Ishikawa (cell line): Measurements from ENCODE around the gene RASSF5.

Source experiments
- CEBPB ChIP-seq: IDR thresholded peaks from 2 replicates; pipeline ENCODE4 v1.6.1; 2012
- CREB1 ChIP-seq: IDR thresholded peaks from 2 replicates; pipeline ENCODE4 v1.6.1; 2012; ENCODE audit warnings: low read depth
- EGR1 ChIP-seq: IDR thresholded peaks from 2 replicates; pipeline ENCODE4 v1.6.1; 2012
- EP300 ChIP-seq: IDR thresholded peaks from 2 replicates; pipeline ENCODE4 v1.6.1; 2012; ENCODE audit warnings: borderline replicate concordance
- FOXM1 ChIP-seq: IDR thresholded peaks from 2 replicates; pipeline ENCODE4 v1.6.1; 2012; ENCODE audit warnings: low read depth, borderline replicate concordance
- MAX ChIP-seq: IDR thresholded peaks from 2 replicates; pipeline ENCODE4 v1.6.1; 2012
- NFIC ChIP-seq: IDR thresholded peaks from 2 replicates; pipeline ENCODE4 v1.6.1; 2012
- RAD21 ChIP-seq: IDR thresholded peaks from 2 replicates; pipeline ENCODE4 v1.6.1; 2012; ENCODE audit warnings: low read depth
- TAF1 ChIP-seq: IDR thresholded peaks from 2 replicates; pipeline ENCODE4 v1.6.1; 2012; ENCODE audit warnings: low read depth, mild to moderate bottlenecking
- TCF12 ChIP-seq: IDR thresholded peaks from 2 replicates; pipeline ENCODE4 v1.6.1; 2012; ENCODE audit warnings: low read depth
- TEAD4 ChIP-seq: IDR thresholded peaks from 2 replicates; pipeline ENCODE4 v1.6.1; 2012
- YY1 ChIP-seq: IDR thresholded peaks from 2 replicates; pipeline ENCODE4 v1.6.1; 2012; ENCODE audit warnings: low read depth
- ZBTB7A ChIP-seq: IDR thresholded peaks from 2 replicates; pipeline ENCODE4 v1.6.1; 2012; ENCODE audit warnings: low read depth
- TF ChIP-seq, protein P1 (sequence below): IDR thresholded peaks from 2 replicates; pipeline ENCODE4 v1.6.1; 2012
- TF ChIP-seq, protein P2 (sequence below): IDR thresholded peaks from 2 replicates; pipeline ENCODE4 v1.6.1; 2012; ENCODE audit warnings: low read depth, mild to moderate bottlenecking

Gene RASSF5

DNA sequence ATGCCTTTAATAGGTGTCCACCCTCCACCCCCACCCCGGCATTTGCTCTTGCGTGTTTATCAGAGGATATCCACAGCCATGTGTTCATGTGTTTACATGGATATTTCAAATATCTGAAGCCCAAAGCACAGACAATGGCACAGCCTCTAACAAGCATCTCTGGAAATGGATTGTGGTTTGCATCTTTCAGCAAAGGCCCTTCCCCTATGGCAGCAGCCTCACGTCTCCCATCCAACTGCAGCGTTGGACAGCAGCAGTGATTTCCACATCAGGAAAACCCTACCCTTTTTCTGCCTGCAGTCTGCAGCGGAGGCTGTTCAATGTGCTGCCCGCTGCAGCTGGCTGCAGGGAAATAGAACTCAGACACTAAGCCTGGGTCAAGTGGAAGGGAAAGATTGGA lies 1.6 kb downstream of the RASSF5 start:
- TF ChIP-seq ZBTB7A (no peak), TEAD4 (no peak), RAD21 (no peak), NFIC (no peak), EP300 (no peak), CEBPB (no peak), TAF1 (no peak), CREB1 (no peak), FOXM1 (no peak), EGR1 (no peak), MAX (no peak), TCF12 (no peak), YY1 (no peak)
- TF ChIP-seq, protein P1, sequence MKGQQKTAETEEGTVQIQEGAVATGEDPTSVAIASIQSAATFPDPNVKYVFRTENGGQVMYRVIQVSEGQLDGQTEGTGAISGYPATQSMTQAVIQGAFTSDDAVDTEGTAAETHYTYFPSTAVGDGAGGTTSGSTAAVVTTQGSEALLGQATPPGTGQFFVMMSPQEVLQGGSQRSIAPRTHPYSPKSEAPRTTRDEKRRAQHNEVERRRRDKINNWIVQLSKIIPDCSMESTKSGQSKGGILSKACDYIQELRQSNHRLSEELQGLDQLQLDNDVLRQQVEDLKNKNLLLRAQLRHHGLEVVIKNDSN: no peak
- TF ChIP-seq, protein P2, sequence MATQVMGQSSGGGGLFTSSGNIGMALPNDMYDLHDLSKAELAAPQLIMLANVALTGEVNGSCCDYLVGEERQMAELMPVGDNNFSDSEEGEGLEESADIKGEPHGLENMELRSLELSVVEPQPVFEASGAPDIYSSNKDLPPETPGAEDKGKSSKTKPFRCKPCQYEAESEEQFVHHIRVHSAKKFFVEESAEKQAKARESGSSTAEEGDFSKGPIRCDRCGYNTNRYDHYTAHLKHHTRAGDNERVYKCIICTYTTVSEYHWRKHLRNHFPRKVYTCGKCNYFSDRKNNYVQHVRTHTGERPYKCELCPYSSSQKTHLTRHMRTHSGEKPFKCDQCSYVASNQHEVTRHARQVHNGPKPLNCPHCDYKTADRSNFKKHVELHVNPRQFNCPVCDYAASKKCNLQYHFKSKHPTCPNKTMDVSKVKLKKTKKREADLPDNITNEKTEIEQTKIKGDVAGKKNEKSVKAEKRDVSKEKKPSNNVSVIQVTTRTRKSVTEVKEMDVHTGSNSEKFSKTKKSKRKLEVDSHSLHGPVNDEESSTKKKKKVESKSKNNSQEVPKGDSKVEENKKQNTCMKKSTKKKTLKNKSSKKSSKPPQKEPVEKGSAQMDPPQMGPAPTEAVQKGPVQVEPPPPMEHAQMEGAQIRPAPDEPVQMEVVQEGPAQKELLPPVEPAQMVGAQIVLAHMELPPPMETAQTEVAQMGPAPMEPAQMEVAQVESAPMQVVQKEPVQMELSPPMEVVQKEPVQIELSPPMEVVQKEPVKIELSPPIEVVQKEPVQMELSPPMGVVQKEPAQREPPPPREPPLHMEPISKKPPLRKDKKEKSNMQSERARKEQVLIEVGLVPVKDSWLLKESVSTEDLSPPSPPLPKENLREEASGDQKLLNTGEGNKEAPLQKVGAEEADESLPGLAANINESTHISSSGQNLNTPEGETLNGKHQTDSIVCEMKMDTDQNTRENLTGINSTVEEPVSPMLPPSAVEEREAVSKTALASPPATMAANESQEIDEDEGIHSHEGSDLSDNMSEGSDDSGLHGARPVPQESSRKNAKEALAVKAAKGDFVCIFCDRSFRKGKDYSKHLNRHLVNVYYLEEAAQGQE: no peak

DNA sequence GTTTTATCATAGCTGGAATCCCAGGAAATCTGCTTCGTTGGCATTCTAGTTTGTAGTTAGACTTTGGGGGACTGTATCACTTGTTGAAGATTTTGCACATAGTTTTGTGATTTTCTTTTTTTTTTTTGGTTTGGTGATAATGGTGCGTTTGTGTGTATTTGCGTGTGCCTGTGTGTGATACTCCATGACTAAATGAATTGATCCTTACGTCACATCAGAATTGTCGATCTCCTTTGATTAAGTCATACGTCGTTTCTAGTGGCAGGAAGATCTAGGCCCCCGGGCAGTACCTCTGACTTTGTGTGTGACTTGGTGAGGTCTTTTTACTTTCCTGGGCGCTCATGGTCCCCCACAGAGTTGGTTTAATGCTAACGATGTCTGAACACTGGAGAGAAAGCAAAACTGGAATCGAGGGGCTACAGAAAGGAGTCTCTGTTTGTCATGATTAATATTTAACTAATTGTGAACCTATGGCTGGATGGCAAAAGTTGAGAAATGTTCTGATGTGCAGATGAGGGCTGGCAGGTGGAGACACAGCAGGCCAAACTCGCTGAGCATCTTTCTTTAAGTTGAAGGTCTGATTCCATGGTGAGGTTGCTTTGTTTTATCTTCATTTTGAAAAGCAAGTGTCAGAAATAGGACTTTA lies 2.4 kb downstream of the RASSF5 start:
- TF ChIP-seq, protein P2: no peak
- TF ChIP-seq YY1 (no peak), CEBPB (no peak), NFIC (no peak), MAX (no peak), ZBTB7A (no peak), TCF12 (no peak)

DNA sequence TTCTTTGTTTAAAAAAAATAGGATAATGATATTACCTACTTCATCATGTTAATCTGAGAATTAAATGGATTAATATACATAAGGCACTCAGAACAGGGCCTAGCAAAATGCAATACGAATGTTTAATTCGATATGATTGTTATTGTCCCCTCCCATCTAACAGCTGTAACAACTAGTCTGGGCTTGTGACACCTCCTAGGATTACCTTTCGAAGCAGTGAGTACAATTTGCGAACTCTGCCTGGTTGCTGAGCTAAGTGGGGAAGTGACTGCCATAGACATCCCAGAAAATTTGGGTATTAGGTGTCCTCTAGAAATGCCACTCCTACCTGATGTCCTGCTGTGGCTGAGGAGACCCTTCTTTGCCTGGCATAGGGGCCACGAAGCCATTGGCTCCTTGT lies 3.0 kb downstream of the RASSF5 start:
- TF ChIP-seq MAX: no peak
- TF ChIP-seq FOXM1: no peak
- TF ChIP-seq TAF1: no peak
- no peak for TF ChIP-seq TCF12
- TF ChIP-seq NFIC: no peak
- TF ChIP-seq CEBPB: no peak
- TF ChIP-seq RAD21: no peak
- no peak for TF ChIP-seq ZBTB7A
- no peak for TF ChIP-seq TEAD4
- no peak for TF ChIP-seq YY1
- TF ChIP-seq, protein P2: no peak
- TF ChIP-seq EGR1: no peak
- TF ChIP-seq EP300: no peak
- TF ChIP-seq CREB1: no peak
- TF ChIP-seq, protein P1: no peak

DNA sequence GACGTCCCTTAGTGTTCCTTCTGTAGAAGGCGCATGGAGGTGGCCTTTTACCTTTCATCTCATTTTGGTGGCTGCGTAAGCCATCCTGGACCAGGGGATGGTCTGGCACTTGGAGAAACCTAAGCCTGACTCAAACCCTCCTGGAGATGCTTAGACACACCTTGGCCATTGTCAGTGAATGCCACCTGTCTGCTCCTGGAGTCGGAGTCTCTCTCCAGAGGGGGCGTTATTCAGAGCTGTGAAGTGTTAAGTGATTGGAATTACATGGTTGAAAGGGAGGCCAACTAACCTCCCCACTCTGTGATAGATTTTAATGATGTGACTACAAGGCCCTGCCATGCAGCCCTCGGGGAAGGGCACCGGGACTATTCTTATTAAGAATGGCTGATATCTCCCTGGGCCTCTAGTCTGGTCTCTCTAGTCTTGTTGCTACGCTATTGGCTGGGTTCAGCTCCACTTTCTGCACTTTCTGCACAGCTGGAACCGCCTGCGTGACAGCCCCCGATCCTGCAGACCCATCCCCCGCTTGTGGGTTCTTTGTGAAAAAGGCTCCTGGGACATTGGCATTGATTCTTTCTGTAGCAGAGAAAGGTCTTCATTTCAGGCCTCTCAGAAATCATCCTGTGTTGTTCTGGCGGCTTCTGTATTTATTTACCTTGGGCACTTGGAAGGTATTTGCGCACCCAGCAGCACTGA lies 4.2 kb downstream of the RASSF5 start:
- no peak for TF ChIP-seq MAX
- no peak for TF ChIP-seq RAD21
- no peak for TF ChIP-seq EGR1
- TF ChIP-seq CEBPB: no peak
- no peak for TF ChIP-seq TAF1
- TF ChIP-seq TEAD4: no peak
- TF ChIP-seq FOXM1: no peak
- TF ChIP-seq TCF12: no peak
- TF ChIP-seq, protein P2: no peak
- no peak for TF ChIP-seq ZBTB7A
- no peak for TF ChIP-seq NFIC
- no peak for TF ChIP-seq YY1
- TF ChIP-seq CREB1: no peak
- TF ChIP-seq, protein P1: no peak
- no peak for TF ChIP-seq EP300
